Measurements from ENCODE around the gene LENG1.

DNA sequence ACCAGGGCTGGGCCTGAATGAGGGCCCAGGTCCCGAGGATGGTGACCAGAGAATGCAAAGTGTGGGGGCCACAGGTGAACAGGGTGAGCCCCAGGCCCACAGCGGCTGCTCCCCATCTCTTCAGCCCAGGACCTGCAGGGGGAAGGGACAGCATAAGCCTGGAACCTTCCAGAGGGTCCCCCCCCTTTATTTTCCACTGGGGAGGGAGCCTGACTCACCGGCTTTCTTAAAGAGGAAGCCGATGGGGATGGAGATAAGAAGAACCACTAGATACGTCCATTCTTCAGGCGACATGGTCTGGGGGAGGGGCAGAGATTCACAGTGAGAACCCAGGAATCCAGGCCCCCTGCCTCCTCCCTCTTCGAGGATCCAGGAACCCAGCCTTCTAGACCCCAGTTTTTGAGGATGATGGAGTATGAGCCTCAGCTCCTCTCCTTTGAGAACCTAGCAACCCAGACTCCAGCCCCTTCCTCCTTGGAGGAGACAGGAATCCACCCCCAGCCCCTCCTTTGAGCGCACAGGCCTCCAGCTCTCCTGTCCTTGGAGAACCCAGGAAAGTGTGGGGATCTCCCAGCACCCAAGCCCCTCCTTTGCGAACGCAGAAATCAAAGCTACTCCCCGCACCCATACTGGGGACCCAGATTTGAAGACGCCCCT lies 28.8 kb upstream of the LENG1 start:
- TF ChIP-seq POLR2A (IDR thresholded peaks at IDR 0.05) (no peak), POLR2AphosphoS5 (IDR thresholded peaks at IDR 0.05) (peak in 1 of 3 donors; percentile 74)

Measured in spleen (tissue), 3 donors.